GM23338 (cell line): ENCODE results near the gene SYT13. TPM values are rescaled to one million over a fixed set of nuclear protein-coding genes. Genes with fewer than 3 reads are reported as not detected.
A peak's percentile ranks its signal among the peaks of the same experiment; 100 is the strongest.
"Not testable (repeated sequence)": the region's sequence is repeated elsewhere in the genome, so short reads cannot be mapped to it uniquely, and the experiment has no call there.

Source experiments
- ATAC-seq: fragments of 200-7000 bp; cut with Tn5 transposase; 3 replicates; pipeline ENCODE4 v1.9.1; 2020
- DNase-seq: peaks from one replicate; pipeline ENCODE4 v3.0.0-alpha.2; 2015; ENCODE audit warnings: low spot score
- H2AFZ ChIP-seq: fragments of 200-600 bp; sonication (generic); 2 replicates; pipeline ENCODE4 v1.8.0; 2016; ENCODE audit warnings: antibody characterized with exemption, mild to moderate bottlenecking, moderate library complexity
- H3F3A ChIP-seq: fragments of 200-600 bp; sonication (generic); replicated peaks from 2 replicates; pipeline ENCODE4 v1.8.0; 2017; ENCODE audit warnings: antibody characterized with exemption, mixed run types, low read depth
- H3K27ac ChIP-seq: fragments of 200-600 bp; sonication (generic); 2 replicates; pipeline ENCODE4 v1.6.1; 2016; ENCODE audit warnings: low read depth
- H3K27me3 ChIP-seq: fragments of 200-600 bp; sonication (generic); 2 replicates; pipeline ENCODE4 v1.8.0; 2016; ENCODE audit warnings: mild to moderate bottlenecking, mixed run types, moderate library complexity; ENCODE audit not compliant: insufficient read depth
- H3K36me3 ChIP-seq: fragments of 200-600 bp; sonication (generic); 2 replicates; pipeline ENCODE4 v1.8.0; 2016; ENCODE audit warnings: mild to moderate bottlenecking; ENCODE audit not compliant: insufficient read depth
- H3K4me1 ChIP-seq: fragments of 200-600 bp; sonication (generic); 2 replicates; pipeline ENCODE4 v1.8.0; 2016; ENCODE audit warnings: mild to moderate bottlenecking, moderate library complexity; ENCODE audit not compliant: insufficient read depth
- H3K4me2 ChIP-seq: fragments of 200-600 bp; sonication (generic); 2 replicates; pipeline ENCODE4 v1.7.1; 2017; ENCODE audit warnings: mixed run types
- H3K4me3 ChIP-seq: fragments of 200-600 bp; sonication (generic); 2 replicates; pipeline ENCODE4 v1.6.1; 2016; ENCODE audit warnings: mixed run types
- H3K79me2 ChIP-seq: fragments of 200-600 bp; sonication (generic); replicated peaks from 2 replicates; pipeline ENCODE4 v1.8.0; 2017; ENCODE audit warnings: mild to moderate bottlenecking; ENCODE audit not compliant: insufficient read depth
- H3K9me2 ChIP-seq: fragments of 200-600 bp; sonication (generic); 2 replicates; pipeline ENCODE4 v1.8.0; 2017; ENCODE audit not compliant: insufficient read depth
- H4K20me1 ChIP-seq: fragments of 200-600 bp; sonication (generic); replicated peaks from 2 replicates; pipeline ENCODE4 v1.8.0; 2017; ENCODE audit warnings: mild to moderate bottlenecking; ENCODE audit not compliant: insufficient read depth
- H3K27ac Mint-ChIP-seq: 2 replicates; pipeline ENCODE4 v1.8.0; 2020; ENCODE audit warnings: inconsistent platforms, mild to moderate bottlenecking, moderate library complexity, mixed read lengths
- H3K27me3 Mint-ChIP-seq: 3 replicates; pipeline ENCODE4 v1.8.0; 2022; ENCODE audit warnings: low read depth, mild to moderate bottlenecking, moderate library complexity, mixed read lengths, inconsistent platforms; ENCODE audit not compliant: insufficient read depth, poor library complexity
- H3K36me3 Mint-ChIP-seq: 3 replicates; pipeline ENCODE4 v1.8.0; 2021; ENCODE audit warnings: low read depth, mild to moderate bottlenecking, inconsistent platforms, moderate library complexity, mixed read lengths
- H3K4me1 Mint-ChIP-seq: 3 replicates; pipeline ENCODE4 v1.8.0; 2020; ENCODE audit warnings: mild to moderate bottlenecking, inconsistent platforms, mixed read lengths
- H3K4me3 Mint-ChIP-seq: 3 replicates; pipeline ENCODE4 v1.8.0; 2021; ENCODE audit warnings: moderate library complexity, mild to moderate bottlenecking, inconsistent platforms, mixed read lengths
- H3K9me3 Mint-ChIP-seq: 3 replicates; pipeline ENCODE4 v1.8.0; 2020; ENCODE audit warnings: moderate library complexity, mild to moderate bottlenecking, inconsistent platforms, mixed read lengths
- CTCF ChIP-seq, 2 experiments: fragments of 200-600 bp in 1 of 2; sonication (generic) in 1 of 2; conservative IDR thresholded peaks; 2 replicates each; pipeline versions ENCODE4 v1.5.1 to v1.6.1; 2016 to 2017; ENCODE audit warnings: antibody characterized with exemption in 2 of 2, low read depth in 2 of 2, mild to moderate bottlenecking in 2 of 2, moderate library complexity in 1 of 2
- EZH2 ChIP-seq: fragments of 200-600 bp; sonication (generic); IDR thresholded peaks from one replicate; pipeline ENCODE4 v1.8.0; 2017; ENCODE audit warnings: antibody characterized with exemption, mild to moderate bottlenecking, low read depth; ENCODE audit not compliant: unreplicated experiment
- REST ChIP-seq: IDR thresholded peaks from one replicate; pipeline ENCODE4 v1.6.1; 2018; ENCODE audit warnings: antibody characterized with exemption; ENCODE audit not compliant: unreplicated experiment
- STAT1 ChIP-seq: IDR thresholded peaks from one replicate; pipeline ENCODE4 v1.6.1; 2016; ENCODE audit warnings: antibody characterized with exemption; ENCODE audit not compliant: unreplicated experiment
- ZNF114 ChIP-seq: fragments of 250-450 bp; sonication (Bioruptor Pico); IDR thresholded peaks from 2 replicates; pipeline ENCODE4 v1.5.0; 2020; ENCODE audit warnings: mild to moderate bottlenecking, moderate library complexity
- polyA plus RNA-seq: library from polyadenylated mRNA; unstranded; fragments of >200 nt; fragmentation: Nextera tagmentation; extraction: Ambion mirVana; gene quantifications from 2 replicates; pipeline ENCODE4 v1.2.1, GENCODE V29; 2016
- total RNA-seq: library from RNA; depleted of rRNA; stranded (reverse); fragments of >200 nt; shearing (Covaris generic); gene quantifications from 2 replicates; pipeline ENCODE4 v1.2.3, GENCODE V29; 2014

SYT13 gene
- total and polyA plus RNA-seq, 2 experiments from 2014 or later, result 3.4 to 16.3 TPM

GRCh38 chr11:45294499-45294898, 8.4 kb upstream of the SYT13 start:
- Histone ChIP-seq H3K4me2 (no peak overlapping the region), H4K20me1 (peaks cover 6% of the 10 kb centered on the region; the same call in 1 of the 2 replicates), H3K4me1 (0 out of 2 replicates have a peak, but pooled peaks cover 3% of the 10 kb centered on the region), H3F3A (no peaks in the 10 kb centered on the region), H3K9me2 (no peaks in the 10 kb centered on the region), H3K36me3 (no peaks in the 10 kb centered on the region), H3K79me2 (no peaks in the 10 kb centered on the region), H3K27ac (no peak overlapping the region), H3K27me3 (no peaks in the 10 kb centered on the region), H3K4me3 (no peak overlapping the region), H2AFZ (no peak overlapping the region)
- no peaks in the 10 kb centered on the region for H3K36me3 Mint-ChIP-seq
- H3K27me3 Mint-ChIP-seq, result peaks cover 18% of the 10 kb centered on the region
- no peaks in the 10 kb centered on the region; the same call in 2 of the 3 replicates for H3K9me3 Mint-ChIP-seq
- TF ChIP-seq REST (no peak), ZNF114 (CRISPR knock-in tag) (no peak), STAT1 (no peak), EZH2 (no peak)
- peaks cover 11% of the 10 kb centered on the region for H3K4me1 Mint-ChIP-seq
- ATAC-seq, result no peak
- DNase-seq, result no peak
- no peak overlapping the region for H3K27ac Mint-ChIP-seq
- no peak overlapping the region for H3K4me3 Mint-ChIP-seq

DNA sequence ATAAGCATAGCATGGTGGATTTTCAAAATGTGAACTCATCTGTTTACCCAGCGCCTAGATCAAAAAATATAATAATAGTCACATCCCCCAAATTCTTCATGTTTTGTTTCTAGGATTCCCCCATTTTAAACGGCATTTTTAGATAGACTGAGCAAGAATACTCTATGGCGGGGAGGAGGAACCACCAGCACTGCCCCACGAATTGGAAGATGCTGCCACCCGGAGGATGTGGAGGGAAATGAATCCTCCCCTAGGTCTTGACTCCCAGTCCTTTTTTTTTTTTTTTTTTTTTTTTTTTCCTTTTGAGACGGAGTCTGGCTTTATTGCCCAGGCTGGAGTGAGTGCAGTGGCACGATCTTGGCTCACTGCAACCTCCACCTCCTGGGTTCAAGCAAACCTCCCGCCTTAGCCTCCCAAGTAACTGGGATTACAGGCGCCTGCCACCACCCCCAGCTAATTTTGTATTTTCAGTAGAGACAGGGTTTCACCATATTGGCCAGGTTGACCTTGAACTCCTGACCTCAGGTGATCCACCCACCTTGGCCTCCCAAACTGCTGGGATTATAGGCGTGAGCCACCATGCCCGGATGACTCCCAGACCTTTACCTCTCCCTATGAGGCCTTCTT, 7.5 kb upstream of the SYT13 start:
- not testable (repeated sequence) for H3K36me3 ChIP-seq, H4K20me1 ChIP-seq, H3K27me3 ChIP-seq, H2AFZ ChIP-seq, H3K9me3 Mint-ChIP-seq, H3K27ac Mint-ChIP-seq, H3K79me2 ChIP-seq, H3K4me3 Mint-ChIP-seq, H3K4me1 ChIP-seq, H3K36me3 Mint-ChIP-seq, H3K9me2 ChIP-seq, H3K4me2 ChIP-seq, H3K4me1 Mint-ChIP-seq, H3F3A ChIP-seq, H3K4me3 ChIP-seq, H3K27ac ChIP-seq
- peak; percentile 88 for DNase-seq
- H3K27me3 Mint-ChIP-seq, result peaks cover 18% of the 10 kb centered on the region
- peak; percentile 94 for ATAC-seq
- TF ChIP-seq CTCF (conservative IDR thresholded peaks at IDR 0.05; ENCODE audit: low read depth in 2 of 2), result peak; percentile 57 to 79
